Heart left ventricle (tissue), 13 donors: ENCODE measurements around the gene AGFG2.

Source experiments
- CTCF ChIP-seq, 12 donors: fragments of 200-600 bp; sonication (generic) in 4 of 12; IDR thresholded peaks; one replicate each; pipeline versions ENCODE4 v1.5.0 to v1.8.0; 2018 to 2022; ENCODE audit warnings: antibody characterized with exemption in 12 of 12, mild to moderate bottlenecking in 5 of 12
- POLR2A ChIP-seq, 2 donors: fragments of 450-650 bp; IDR thresholded peaks; one replicate each; pipeline ENCODE4 v1.6.1; 2017; ENCODE audit warnings: antibody characterized with exemption in 2 of 2, mild to moderate bottlenecking in 2 of 2, moderate library complexity in 2 of 2
- donor health status: ischemic (EF 13 %, LVEDD 7.1; RV severe dilation, severe dysfunction).
- donor health status: DM: no; HTN: yes; CAD: no.
- donor health status: DM: no; HTN: no; CAD: no.
- donor health status: ischemic (EF 25% LVEDD 6.9; RV normal size, moderate dysfunction).
- donor health status: ischemic (EF 25% LVEDD 5.7; RV mildly dilated, moderate dysfunction).
- donor health status: ischemic (EF 35%, LVEDD 5.7; RV mildly dilated, moderate dysfunction).
- donor health status: nonischemic (EF 11% LVEDD 7.7; RV severe dilation, severe dysfunction).
- donor health status: DM: yes; HTN: yes; CAD: no.
- donor health status: PGD.
- donor health status: ischemic (EF 29% LVEDD 5.4; RV normal size, mild dysfunction).
- donor health status: nonischemic (EF 23%, LVEDD 6.1; RV moderate dilation, normal function).

DNA sequence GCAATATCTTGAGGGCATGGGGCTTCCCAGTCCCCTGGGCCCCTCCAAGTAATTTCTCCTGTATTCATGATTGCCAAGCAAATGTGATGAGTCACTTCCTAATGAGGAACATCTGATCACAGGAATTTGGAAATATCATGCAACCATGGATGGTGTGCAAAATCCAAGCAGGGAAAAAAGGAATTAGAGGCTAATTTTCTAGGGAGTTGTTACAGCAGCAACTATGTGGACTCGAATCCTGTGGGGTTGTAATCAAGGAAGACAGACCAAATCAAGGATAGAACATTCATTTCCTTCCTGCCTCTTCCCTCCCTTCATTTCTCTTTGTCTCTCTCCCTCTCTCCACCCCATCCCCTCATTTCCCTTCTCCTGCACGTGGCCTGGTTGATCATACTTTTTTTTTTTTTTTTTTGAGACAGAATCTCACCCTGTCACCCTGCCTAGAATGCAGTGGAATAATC lies 23.9 kb upstream of the AGFG2 start:
- TF ChIP-seq CTCF (IDR thresholded peaks at IDR 0.05) (no peak), POLR2A (IDR thresholded peaks at IDR 0.05) (no peak)
